SHP77 treated with DMSO at 0.1 percent for 48 hours (cell line): ENCODE results near the gene MYZAP.

Experiments used
- DNase-seq: peaks from one replicate; lab custom pipeline; 2025; lab: John Stamatoyannopoulos, UW

MYZAP gene

DNA sequence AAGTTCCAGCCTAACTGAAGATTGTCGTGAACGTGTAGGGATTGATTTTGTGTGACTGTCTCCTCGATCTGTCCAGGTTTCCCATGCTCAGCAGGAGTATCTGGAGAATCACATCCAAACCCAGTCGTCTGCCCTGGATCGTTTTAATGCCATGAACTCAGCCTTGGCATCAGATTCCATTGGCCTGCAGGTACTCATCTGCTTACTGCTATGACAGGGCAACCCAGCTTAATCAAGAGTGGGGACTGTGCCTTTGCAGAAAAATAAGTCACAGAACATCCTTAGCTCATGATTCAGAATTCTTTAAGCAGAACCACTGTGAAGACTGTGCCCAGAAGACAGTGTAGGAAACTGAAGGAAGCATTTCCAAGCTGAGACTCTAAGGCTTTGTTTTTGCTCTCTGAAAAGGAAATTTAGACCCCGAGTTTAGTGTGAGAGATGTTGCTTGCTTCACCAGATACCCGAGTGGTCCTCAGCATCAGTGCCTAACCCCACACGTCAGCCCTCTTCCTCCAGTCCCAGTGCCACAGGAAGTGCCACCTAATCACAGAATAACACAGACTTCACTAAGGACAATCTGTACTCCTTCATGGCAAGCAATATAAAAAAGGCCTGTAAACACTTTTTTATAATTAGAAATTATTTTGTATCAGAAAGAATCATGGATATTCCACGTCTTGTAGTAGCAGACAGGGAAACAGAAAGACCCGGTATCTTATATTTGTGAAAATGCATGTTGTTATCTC lies 34.2 kb downstream of the MYZAP start:
- DNase-seq: no peak

DNA sequence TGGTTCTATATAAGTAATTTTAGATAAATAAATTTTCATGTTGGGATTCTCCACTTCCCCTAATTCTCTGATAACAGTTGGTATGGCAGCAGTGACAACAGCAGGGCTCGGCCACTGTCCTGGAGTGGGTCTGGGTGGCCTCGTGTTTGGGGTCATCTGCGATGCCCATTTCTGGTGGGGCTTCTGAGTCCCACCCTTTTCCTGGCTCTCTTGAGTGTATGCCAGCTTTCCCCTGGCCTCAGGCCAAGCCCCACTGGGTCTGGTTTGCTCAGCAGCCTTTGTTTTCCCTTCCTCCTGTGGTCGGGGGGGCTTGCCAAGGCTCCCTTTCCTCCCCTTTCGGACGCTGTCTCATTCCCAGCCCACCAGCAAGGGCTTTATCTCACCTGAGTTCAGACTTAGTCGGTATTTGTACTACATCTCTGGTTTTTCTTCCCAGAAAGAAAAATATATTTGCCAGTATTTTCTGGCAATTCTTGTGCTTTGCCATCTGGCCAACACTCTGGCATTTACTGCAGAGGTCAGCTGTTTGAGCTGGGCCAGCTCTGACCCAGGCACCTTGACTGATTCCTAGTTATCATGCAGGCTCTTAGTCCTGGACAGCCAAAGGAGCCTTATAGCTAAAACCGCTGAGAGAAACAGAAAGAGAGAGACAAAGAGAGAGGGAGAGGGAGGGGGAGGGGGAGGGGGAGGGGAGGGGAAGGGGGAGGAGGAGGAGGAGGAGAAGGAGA lies 35.2 kb downstream of the MYZAP start:
- no peak for DNase-seq

GRCh38 chr15:57631386-57632110 lies 39.8 kb downstream of the MYZAP start:
- no peak for DNase-seq

- no peak for DNase-seq
Observed at GRCh38 chr15:57634290-57634689, 42.6 kb downstream of the MYZAP start.

GRCh38 chr15:57635300-57635909 lies 43.7 kb downstream of the MYZAP start:
- DNase-seq: no peak

- no peak for DNase-seq
Observed at GRCh38 chr15:57637846-57638245, 46.1 kb downstream of the MYZAP start.

DNA sequence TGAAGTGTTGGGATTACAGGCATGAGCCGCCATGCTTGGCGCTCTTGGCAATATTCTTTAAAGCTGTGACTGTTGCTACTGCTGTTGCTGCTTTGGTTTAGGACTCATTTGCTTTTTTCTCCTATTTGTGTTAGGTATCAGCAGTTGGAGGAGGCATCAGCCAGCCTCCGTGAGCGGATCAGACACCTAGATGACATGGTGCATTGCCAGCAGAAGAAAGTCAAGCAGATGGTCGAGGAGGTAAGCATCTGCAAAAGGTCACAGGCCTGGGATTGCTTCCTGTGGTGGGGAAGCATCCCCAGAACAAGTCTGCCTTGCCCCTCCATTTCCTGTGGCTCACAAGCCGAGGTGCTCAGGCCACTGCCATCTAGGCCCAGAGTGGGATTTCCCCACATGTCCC lies 47.6 kb downstream of the MYZAP start:
- no peak for DNase-seq

DNA sequence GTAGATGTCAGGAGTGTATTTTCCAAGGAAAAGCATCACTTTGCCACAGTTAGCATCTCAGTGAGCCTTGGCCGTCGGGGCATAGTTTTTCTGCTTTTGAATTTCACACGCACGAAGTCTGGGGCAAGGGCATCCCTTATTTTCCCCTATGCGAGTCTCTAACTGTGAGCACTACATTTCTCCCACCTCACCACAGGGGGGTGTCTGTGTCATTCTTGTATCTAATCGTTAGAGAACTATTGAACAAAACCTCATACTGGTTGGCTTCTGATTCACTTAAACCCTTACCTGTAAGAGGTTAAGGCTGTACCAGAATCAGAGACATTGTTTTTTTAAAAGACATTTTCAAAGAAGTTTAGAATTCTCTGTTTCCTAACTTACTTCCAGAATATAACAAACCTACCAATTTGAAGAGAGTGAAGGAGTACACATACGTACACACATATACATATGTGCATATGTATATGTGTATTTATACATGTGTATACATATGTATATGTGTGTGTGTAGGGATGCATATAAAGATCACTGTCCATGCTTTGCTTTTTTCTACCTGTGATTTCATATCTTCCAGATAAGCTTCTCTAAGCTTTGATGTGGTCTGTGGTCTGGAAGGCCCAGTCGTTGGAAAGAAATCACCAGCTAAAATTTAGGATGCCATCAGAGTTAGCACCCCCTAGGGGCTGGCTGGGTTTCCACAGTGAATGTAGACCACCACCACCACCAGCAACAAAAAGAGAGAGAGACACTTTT lies 49.4 kb downstream of the MYZAP start:
- DNase-seq: peak; percentile 14

- DNase-seq: no peak
Observed at GRCh38 chr15:57643826-57644225, 52.1 kb downstream of the MYZAP start.

DNA sequence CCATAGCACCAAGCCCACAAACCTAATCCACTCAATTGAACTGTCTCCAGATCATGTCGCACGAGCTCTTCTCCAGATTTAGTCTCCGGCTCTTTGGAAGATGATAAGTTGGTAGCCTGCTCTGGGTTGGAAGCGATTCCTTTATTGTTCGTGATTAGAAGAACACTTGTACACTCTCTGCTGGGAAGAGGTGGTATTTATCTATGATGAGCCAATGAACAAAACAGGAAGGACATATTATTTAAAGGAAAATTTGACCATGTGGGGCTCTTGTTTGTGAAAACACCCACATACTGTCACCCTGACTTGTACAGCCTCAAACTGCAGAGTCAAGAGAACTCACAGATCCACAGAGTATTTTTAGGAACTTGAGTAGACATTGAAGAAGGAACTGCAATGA lies 54.4 kb downstream of the MYZAP start:
- DNase-seq: no peak

GRCh38 chr15:57647071-57647790 lies 55.5 kb downstream of the MYZAP start:
- no peak for DNase-seq

DNA sequence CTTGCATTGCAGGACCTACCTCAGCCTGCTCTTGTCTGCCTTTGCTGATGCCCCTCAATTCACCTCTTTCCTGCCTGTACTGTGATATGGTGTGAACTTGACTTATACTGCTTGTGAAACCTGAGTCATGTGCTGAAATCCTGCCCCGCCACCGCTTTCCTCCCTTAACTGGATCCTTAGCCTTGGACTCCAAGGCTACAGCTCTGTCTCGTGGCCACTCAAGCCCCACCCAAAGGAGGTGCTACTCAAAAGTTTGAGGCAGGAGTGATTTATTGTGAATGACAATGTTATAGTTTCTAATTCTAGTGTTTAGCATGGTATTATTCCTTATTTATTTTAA lies 56.1 kb downstream of the MYZAP start:
- no peak for DNase-seq

- DNase-seq: no peak
Observed at GRCh38 chr15:57649138-57649537, 57.4 kb downstream of the MYZAP start.

- DNase-seq: no peak
Observed at GRCh38 chr15:57651445-57651844, 59.7 kb downstream of the MYZAP start.

- no peak for DNase-seq
Observed at GRCh38 chr15:57652481-57652880, 60.8 kb downstream of the MYZAP start.

DNA sequence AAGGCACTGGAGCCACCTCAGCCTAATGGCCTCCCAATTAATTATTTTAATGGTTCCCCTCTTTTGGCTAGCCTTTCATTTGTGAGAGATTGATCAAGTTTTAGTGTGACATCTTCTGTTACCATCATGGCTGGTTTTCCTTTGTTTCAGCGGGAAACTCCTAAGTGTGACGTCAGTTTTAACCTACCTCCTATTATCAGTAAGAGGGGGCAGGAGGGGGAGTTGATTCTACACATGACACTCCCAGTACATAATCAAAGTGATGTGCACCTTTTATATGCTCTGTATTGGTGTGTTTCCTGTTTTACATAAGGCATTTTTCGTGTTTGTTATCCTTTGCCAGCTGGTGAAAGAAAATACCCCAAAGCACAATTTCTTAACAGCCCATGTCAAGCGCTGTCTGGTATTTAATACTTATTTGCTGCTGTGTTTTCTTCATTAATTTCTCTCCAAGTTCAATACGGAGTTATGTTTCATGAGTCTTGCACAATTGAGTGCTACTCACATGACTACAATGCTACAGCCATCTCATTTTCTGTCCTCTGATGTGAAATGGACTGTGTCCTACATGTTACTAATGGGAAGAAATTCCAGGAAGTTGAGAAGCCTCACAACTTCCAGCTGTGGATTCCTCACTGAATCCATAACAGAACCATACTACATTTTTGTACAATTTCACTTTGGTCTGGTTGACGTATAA lies 62.6 kb downstream of the MYZAP start:
- DNase-seq: no peak

DNA sequence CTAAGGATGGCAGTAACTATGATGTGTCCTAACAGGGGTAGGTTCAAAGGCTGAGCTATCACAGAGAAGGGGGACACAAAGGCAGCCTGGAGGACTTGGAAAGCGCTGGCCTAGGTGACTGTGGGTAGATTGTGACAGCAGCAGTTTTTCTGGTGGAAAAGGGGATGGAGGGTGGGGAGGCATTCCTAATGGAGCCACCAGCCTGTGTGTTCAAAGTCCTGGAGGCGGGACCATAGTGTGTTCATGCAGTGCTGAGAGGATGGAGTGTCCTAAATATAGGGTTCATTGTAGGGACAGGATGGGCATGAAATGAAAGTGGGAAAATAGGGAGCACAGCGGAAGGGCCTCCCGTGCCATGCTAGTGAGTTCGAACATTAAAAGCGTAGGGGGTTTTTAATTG lies 63.3 kb downstream of the MYZAP start:
- no peak for DNase-seq

- DNase-seq: no peak
Observed at GRCh38 chr15:57655809-57656208, 64.1 kb downstream of the MYZAP start.

DNA sequence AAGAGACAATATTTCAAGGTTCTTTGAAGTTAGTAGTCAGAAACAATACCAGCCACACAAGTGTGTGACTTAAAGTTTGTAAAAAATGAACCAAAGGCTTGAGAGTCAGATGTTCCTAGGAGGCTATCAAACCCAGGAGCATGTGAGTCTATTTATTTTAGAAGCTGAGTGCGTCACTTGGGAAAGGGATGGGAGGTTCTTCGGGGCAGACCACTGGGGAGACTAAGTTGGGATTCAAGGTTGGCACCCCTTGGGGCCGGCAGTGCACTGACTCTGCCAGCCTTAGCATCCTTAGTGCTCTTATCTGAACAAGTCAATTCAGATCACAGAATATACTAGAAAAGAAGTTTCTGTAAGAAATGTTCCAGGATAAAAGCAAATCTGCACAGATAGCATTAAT lies 64.7 kb downstream of the MYZAP start:
- DNase-seq: no peak

DNA sequence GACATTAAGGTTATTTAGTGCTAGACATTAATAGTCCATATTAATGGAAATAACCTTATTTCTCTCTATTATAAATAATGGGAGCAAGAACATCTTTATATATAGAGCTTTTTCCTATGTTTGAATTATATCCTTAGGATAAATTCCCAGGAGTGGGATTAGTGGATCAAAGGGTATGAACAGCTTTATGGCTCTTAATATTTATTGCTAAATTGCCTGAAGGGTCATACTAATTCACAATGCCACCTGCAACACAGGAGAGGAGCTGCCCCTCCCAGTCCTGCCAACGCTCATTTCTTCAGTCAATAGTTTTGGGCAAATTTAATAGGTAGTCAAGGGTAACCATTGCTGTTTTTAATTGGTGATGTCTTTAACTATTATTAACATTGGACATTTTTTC lies 65.9 kb downstream of the MYZAP start:
- DNase-seq: no peak
